Keratinocyte (primary cell): ENCODE data around the gene MEX3C. TPM values are rescaled to one million over a fixed set of nuclear protein-coding genes. Genes with fewer than 3 reads are reported as not detected.

ENCODE experiments used
- DNase-seq: peaks from one replicate; pipeline ENCODE4 v3.0.0-alpha.2; 2011; ENCODE audit warnings: low read depth, missing footprints, low spot score
- FAIRE-seq: peaks from 2 replicates; lab custom pipeline; 2011; peaks lifted over from hg19 to GRCh38; lab: Jason Lieb, UNC
- H2AFZ ChIP-seq: 2 replicates; pipeline ENCODE4 v1.6.0; 2012; ENCODE audit warnings: low read length, control low read depth, inconsistent platforms; ENCODE audit not compliant: control insufficient read depth
- H3K27ac ChIP-seq: 2 replicates; pipeline ENCODE4 v1.5.1; 2011; ENCODE audit warnings: low read length; ENCODE audit not compliant: control insufficient read depth, insufficient read depth
- H3K27me3 ChIP-seq: 3 replicates; pipeline ENCODE4 v1.6.0; 2011; ENCODE audit warnings: low read length; ENCODE audit not compliant: control insufficient read depth, insufficient read depth; ENCODE audit errors: extremely low read depth
- H3K36me3 ChIP-seq, 2 experiments: 2 replicates in 1 of 2; 3 replicates in 1 of 2; pipeline ENCODE4 v1.5.1; 2011; ENCODE audit warnings: low read length in 2 of 2, mild to moderate bottlenecking in 1 of 2; ENCODE audit not compliant: control insufficient read depth in 2 of 2, insufficient read depth in 2 of 2; ENCODE audit errors: extremely low read depth in 1 of 2
- H3K4me1 ChIP-seq: 3 replicates; pipeline ENCODE4 v1.5.1; 2011; ENCODE audit warnings: low read length; ENCODE audit not compliant: control insufficient read depth, insufficient read depth; ENCODE audit errors: extremely low read depth
- H3K4me2 ChIP-seq: 3 replicates; pipeline ENCODE4 v1.6.0; 2011; ENCODE audit warnings: low read depth, low read length; ENCODE audit not compliant: control insufficient read depth, insufficient read depth; ENCODE audit errors: extremely low read depth
- H3K4me3 ChIP-seq, 3 experiments: fragments of 200-600 bp in 1 of 3; sonication (generic) in 1 of 3; 2 replicates in 2 of 3; 3 replicates in 1 of 3; pipeline ENCODE4 v1.5.1; 2011 to 2016; ENCODE audit warnings: low read length in 3 of 3, mild to moderate bottlenecking in 3 of 3, control low read depth in 2 of 3, inconsistent platforms in 1 of 3, low read depth in 1 of 3, mixed read lengths in 1 of 3, mixed run types in 1 of 3, moderate library complexity in 1 of 3; ENCODE audit not compliant: control insufficient read depth in 2 of 3, insufficient read depth in 2 of 3; ENCODE audit errors: extremely low read depth in 1 of 3
- H3K79me2 ChIP-seq: 2 replicates; pipeline ENCODE4 v1.6.0; 2012; ENCODE audit warnings: low read length; ENCODE audit not compliant: control insufficient read depth, insufficient read depth
- H3K9ac ChIP-seq: 3 replicates; pipeline ENCODE4 v1.6.0; 2011; ENCODE audit warnings: low read length; ENCODE audit not compliant: control insufficient read depth, insufficient read depth; ENCODE audit errors: extremely low read depth
- H3K9me1 ChIP-seq: 3 replicates; pipeline ENCODE4 v1.6.0; 2011; ENCODE audit warnings: low read length; ENCODE audit not compliant: control insufficient read depth, insufficient read depth; ENCODE audit errors: extremely low read depth
- H3K9me3 ChIP-seq: 2 replicates; pipeline ENCODE4 v1.5.1; 2012; ENCODE audit warnings: low read depth, low read length; ENCODE audit not compliant: control insufficient read depth
- H4K20me1 ChIP-seq: 3 replicates; pipeline ENCODE4 v1.6.0; 2011; ENCODE audit warnings: low read length; ENCODE audit not compliant: control insufficient read depth, insufficient read depth; ENCODE audit errors: extremely low read depth
- CTCF ChIP-seq, 3 experiments: IDR thresholded peaks in 1 of 3; conservative IDR thresholded peaks in 1 of 3; optimal IDR thresholded peaks in 1 of 3; 2 replicates in 2 of 3; 3 replicates in 1 of 3; pipeline versions ENCODE3 to v1.5.1; 2011; ENCODE audit warnings: low read length in 3 of 3, mild to moderate bottlenecking in 3 of 3, moderate library complexity in 2 of 3, control low read depth in 1 of 3, inconsistent platforms in 1 of 3; ENCODE audit not compliant: insufficient read depth in 2 of 3; ENCODE audit errors: extremely low read depth in 1 of 3
- EZH2 ChIP-seq: IDR thresholded peaks from one replicate; pipeline ENCODE4 v1.6.1; 2012; ENCODE audit warnings: inconsistent platforms, mild to moderate bottlenecking, low read length, moderate library complexity
- dilution Hi-C: fragments of 300-500 bp; cut with MboI; formaldehyde crosslinking; loops from one replicate; pipeline ENCODE4 v1.7.0; 2020; ENCODE audit warnings: low sequenced_read_pairs; ENCODE audit not compliant: extremely low pct_ligation_motif_present
- polyA minus RNA-seq, 3 experiments: library from RNA; depleted of rRNA, polyadenylated mRNA; stranded (reverse); fragments of >200 nt; gene quantifications; 1 replicate in 1 of 3; 2 replicates in 1 of 3; 3 replicates in 1 of 3; pipeline ENCODE4 v1.2.3, GENCODE V29; 2011
- polyA plus RNA-seq, 5 experiments: library from polyadenylated mRNA; depleted of rRNA in 3 of 5; stranded (reverse) in 3 of 5; stranded (forward) in 1 of 5; unstranded in 1 of 5; fragments of >200 nt; gene quantifications; 1 replicate in 1 of 5; 2 replicates in 3 of 5; 3 replicates in 1 of 5; pipeline versions ENCODE4 v1.2.1 to v1.2.3, GENCODE V29; 2011 to 2012; ENCODE audit warnings: missing spikeins in 2 of 5, low read depth in 1 of 5, low replicate concordance in 1 of 5

MEX3C gene
- 62.0 to 75.1 TPM (median 73.9 TPM) in 3 replicates for polyA plus RNA-seq
- polyA plus RNA-seq (2011; ENCODE audit: low read depth), result 35.8 TPM
- 64.8 and 116 TPM in 2 replicates for polyA plus RNA-seq (2011; cell fraction: cytosol; rRNA removed)
- polyA plus RNA-seq (2011; cell fraction: nucleus; rRNA removed), result 72.4 and 74.0 TPM in 2 replicates
- 33.8 and 46.5 TPM in 2 replicates for polyA plus RNA-seq (2012; ENCODE audit: low replicate concordance)
- polyA minus RNA-seq, result 40.9 to 105 TPM (median 75.3 TPM) in 3 replicates
- 45.1 TPM for polyA minus RNA-seq (2011; cell fraction: cytosol; rRNA and poly(A)+ RNA removed)
- 29.0 and 59.2 TPM in 2 replicates for polyA minus RNA-seq (2011; cell fraction: nucleus; rRNA and poly(A)+ RNA removed)

GRCh38 chr18:51197661-51198424 is at the start of gene MEX3C:
MEX3C (minus strand) TSS chr18:51197681; CDS start chr18:51197320, 361 bp downstream.
- dilution Hi-C loops, result no loop called here
- Histone ChIP-seq H3K79me2 (peaks cover 40% of the 10 kb centered on the region), H3K9me3 (no peaks in the 10 kb centered on the region), H3K4me1 (peaks cover 19% of the 10 kb centered on the region), H3K4me3 (peak within 1 kb of the TSS; percentile 86 to 95 (median 95)), H3K27me3 (no peaks in the 10 kb centered on the region), H3K9ac (peak within 1 kb of the TSS; percentile 96), H3K36me3 (no peaks in the 10 kb centered on the region), H3K4me2 (peak within 1 kb of the TSS; percentile 90), H2AFZ (peak within 1 kb of the TSS; percentile 88), H3K9me1 (no peaks in the 10 kb centered on the region), H3K27ac (peak within 1 kb of the TSS; percentile 87), H4K20me1 (peaks cover 6% of the 10 kb centered on the region)
- TF ChIP-seq CTCF (optimal IDR thresholded peaks at IDR 0.05 in 1 of 3, IDR thresholded peaks at IDR 0.05 in 1 of 3, conservative IDR thresholded peaks at IDR 0.05 in 1 of 3; ENCODE audit: extremely low read depth in 1 of 3, insufficient read depth in 2 of 3, low read length in 3 of 3) (peak in 2 of 3 experiments; percentile 19 to 20), EZH2 (no peak)
- peak; percentile 84 for DNase-seq
- FAIRE-seq, result peak; percentile 87

GRCh38 chr18:51241226-51241625 is 43.7 kb upstream of the MEX3C start:
- Histone ChIP-seq H3K27me3 (no peaks in the 10 kb centered on the region), H3K9me3 (no peaks in the 10 kb centered on the region), H3K79me2 (no peaks in the 10 kb centered on the region), H4K20me1 (no peaks in the 10 kb centered on the region), H3K9ac (no peak overlapping the region), H3K36me3 (no peaks in the 10 kb centered on the region), H2AFZ (no peak overlapping the region), H3K4me3 (no peak overlapping the region), H3K27ac (no peak overlapping the region), H3K9me1 (no peaks in the 10 kb centered on the region), H3K4me1 (peaks cover 4% of the 10 kb centered on the region), H3K4me2 (no peak overlapping the region)
- DNase-seq, result no peak
- FAIRE-seq, result no peak
- dilution Hi-C loops, result no loop called here
- no peak for TF ChIP-seq EZH2
- no peak for TF ChIP-seq CTCF (optimal IDR thresholded peaks at IDR 0.05 in 1 of 3, IDR thresholded peaks at IDR 0.05 in 1 of 3, conservative IDR thresholded peaks at IDR 0.05 in 1 of 3; ENCODE audit: extremely low read depth in 1 of 3, insufficient read depth in 2 of 3, low read length in 3 of 3)
